G401.6 (cell line): ENCODE data around the gene PSENEN.
"Not testable (repeated sequence)": the region's sequence is repeated elsewhere in the genome, so short reads cannot be mapped to it uniquely, and the experiment has no call there.

Experiments
- FAIRE-seq: peaks from 2 replicates; lab custom pipeline; 2012; peaks lifted over from hg19 to GRCh38; lab: Jason Lieb, UNC

Gene PSENEN

GRCh38 chr19:35718345-35719041, 27.0 kb upstream of the PSENEN start:
- FAIRE-seq, result no peak

GRCh38 chr19:35719402-35720162, 25.9 kb upstream of the PSENEN start:
- FAIRE-seq, result no peak

GRCh38 chr19:35720163-35720524, 25.3 kb upstream of the PSENEN start:
- no peak for FAIRE-seq

GRCh38 chr19:35720648-35721047, 24.8 kb upstream of the PSENEN start:
- no peak for FAIRE-seq

GRCh38 chr19:35721374-35721773, 24.1 kb upstream of the PSENEN start:
- FAIRE-seq, result no peak

- FAIRE-seq, result no peak
These were observed 23.0 kb upstream of the PSENEN start for GRCh38 chr19:35722461-35722860.

- FAIRE-seq, result no peak
These were observed 22.6 kb upstream of the PSENEN start for GRCh38 chr19:35722897-35723296.

- no peak for FAIRE-seq
These were observed 21.8 kb upstream of the PSENEN start for GRCh38 chr19:35723671-35724070.

- FAIRE-seq, result not testable (repeated sequence)
These were observed 21.3 kb upstream of the PSENEN start for GRCh38 chr19:35724132-35724531.

- FAIRE-seq, result no peak
These were observed 20.9 kb upstream of the PSENEN start for GRCh38 chr19:35724560-35724959.

GRCh38 chr19:35725216-35725861, 20.1 kb upstream of the PSENEN start:
- no peak for FAIRE-seq

- no peak for FAIRE-seq
These were observed 18.1 kb upstream of the PSENEN start for GRCh38 chr19:35727053-35727955.

GRCh38 chr19:35727956-35728706, 17.3 kb upstream of the PSENEN start:
- no peak for FAIRE-seq

GRCh38 chr19:35729021-35729420, 16.4 kb upstream of the PSENEN start:
- FAIRE-seq, result no peak

GRCh38 chr19:35729763-35730162, 15.7 kb upstream of the PSENEN start:
- no peak for FAIRE-seq

GRCh38 chr19:35730326-35730725, 15.1 kb upstream of the PSENEN start:
- no peak for FAIRE-seq

GRCh38 chr19:35731353-35731752, 14.1 kb upstream of the PSENEN start:
- no peak for FAIRE-seq

- no peak for FAIRE-seq
These were observed 13.6 kb upstream of the PSENEN start for GRCh38 chr19:35731779-35732405.

- no peak for FAIRE-seq
These were observed 12.8 kb upstream of the PSENEN start for GRCh38 chr19:35732540-35733179.
